Measurements from ENCODE around the gene AADACL4.

DNA sequence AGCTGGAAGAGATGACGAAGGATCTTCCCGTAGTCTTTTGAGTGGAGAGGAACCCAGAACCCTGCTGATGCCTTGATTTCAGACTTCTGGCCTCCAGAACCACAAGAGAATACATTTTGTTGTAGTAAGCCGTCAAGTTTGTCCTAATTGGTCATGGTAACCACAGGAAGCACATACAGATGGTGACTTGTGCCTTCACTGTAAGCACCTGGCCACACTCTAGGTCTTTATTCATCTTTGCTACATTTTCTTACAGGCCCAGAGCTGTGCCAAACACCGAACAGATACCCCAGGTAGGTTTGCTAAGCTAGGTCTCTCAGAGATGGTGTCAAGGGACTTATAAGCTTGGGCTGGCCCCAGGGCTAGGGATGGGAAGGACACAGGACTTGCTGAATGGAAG is 30.7 kb upstream of the AADACL4 start:
- TF ChIP-seq, protein P1, sequence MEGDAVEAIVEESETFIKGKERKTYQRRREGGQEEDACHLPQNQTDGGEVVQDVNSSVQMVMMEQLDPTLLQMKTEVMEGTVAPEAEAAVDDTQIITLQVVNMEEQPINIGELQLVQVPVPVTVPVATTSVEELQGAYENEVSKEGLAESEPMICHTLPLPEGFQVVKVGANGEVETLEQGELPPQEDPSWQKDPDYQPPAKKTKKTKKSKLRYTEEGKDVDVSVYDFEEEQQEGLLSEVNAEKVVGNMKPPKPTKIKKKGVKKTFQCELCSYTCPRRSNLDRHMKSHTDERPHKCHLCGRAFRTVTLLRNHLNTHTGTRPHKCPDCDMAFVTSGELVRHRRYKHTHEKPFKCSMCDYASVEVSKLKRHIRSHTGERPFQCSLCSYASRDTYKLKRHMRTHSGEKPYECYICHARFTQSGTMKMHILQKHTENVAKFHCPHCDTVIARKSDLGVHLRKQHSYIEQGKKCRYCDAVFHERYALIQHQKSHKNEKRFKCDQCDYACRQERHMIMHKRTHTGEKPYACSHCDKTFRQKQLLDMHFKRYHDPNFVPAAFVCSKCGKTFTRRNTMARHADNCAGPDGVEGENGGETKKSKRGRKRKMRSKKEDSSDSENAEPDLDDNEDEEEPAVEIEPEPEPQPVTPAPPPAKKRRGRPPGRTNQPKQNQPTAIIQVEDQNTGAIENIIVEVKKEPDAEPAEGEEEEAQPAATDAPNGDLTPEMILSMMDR (IDR thresholded peaks at IDR 0.05; ENCODE audit: poor library complexity, severe bottlenecking), result no peak
- TF ChIP-seq POLR2AphosphoS5 (IDR thresholded peaks at IDR 0.05) (no peak), TAF1 (IDR thresholded peaks at IDR 0.05; ENCODE audit: low read depth) (no peak), MXI1 (conservative IDR thresholded peaks at IDR 0.05; ENCODE audit: poor library complexity, severe bottlenecking) (no peak)
